GM21423 (cell line): Measurements from ENCODE around the gene EPHA3.

Experiments
- ATAC-seq: cut with Tn5 transposase; IDR thresholded peaks from one replicate; pipeline ENCODE4 v1.9.1; 2021; ENCODE audit warnings: mild to moderate bottlenecking, moderate library complexity; ENCODE audit not compliant: unreplicated experiment

Gene EPHA3

GRCh38 chr3:89434621-89435380 is 327.4 kb downstream of the EPHA3 start:
- ATAC-seq: no peak

- no peak for ATAC-seq
Observed at GRCh38 chr3:89436846-89437245, 329.4 kb downstream of the EPHA3 start.

- no peak for ATAC-seq
Observed at GRCh38 chr3:89440386-89440785, 333.0 kb downstream of the EPHA3 start.

DNA sequence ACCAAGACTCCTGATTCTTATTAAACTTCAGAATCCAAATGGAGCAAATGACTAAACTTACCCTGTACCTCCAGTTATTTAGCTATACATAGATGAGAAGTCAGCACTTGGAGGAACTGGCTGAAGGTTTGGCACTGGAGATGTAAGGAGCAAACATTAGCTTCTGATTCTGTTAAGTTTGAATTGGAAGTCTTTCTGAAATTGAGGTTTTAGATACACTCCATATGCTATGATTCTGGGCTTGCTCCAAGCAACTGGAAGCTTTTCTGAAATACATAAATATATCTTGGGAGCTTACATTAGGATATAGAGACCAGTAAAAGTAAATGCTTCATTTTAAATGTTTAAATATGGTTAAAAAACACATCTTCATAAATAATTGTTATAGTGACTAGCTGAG is 333.7 kb downstream of the EPHA3 start:
- no peak for ATAC-seq

DNA sequence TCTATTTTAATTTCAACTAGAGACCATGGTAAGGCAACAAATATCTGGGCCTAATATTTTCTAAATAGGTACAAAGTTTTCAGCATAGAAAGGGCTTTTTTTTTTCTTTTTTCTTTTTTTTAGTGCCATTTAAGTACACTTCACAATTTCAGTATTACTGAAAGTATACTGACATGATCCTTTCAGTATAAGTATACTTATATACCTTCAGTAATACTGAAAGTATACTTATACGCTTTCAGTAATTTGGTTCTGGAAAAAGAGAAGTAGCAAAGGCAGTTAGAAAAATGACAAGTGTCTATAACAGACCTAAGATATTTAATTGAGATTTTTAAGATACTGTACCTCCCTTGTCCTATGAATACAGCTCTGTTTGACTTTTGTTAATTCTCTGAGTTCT is 339.2 kb downstream of the EPHA3 start:
- ATAC-seq: no peak

GRCh38 chr3:89447243-89447642 is 339.8 kb downstream of the EPHA3 start:
- ATAC-seq: no peak

DNA sequence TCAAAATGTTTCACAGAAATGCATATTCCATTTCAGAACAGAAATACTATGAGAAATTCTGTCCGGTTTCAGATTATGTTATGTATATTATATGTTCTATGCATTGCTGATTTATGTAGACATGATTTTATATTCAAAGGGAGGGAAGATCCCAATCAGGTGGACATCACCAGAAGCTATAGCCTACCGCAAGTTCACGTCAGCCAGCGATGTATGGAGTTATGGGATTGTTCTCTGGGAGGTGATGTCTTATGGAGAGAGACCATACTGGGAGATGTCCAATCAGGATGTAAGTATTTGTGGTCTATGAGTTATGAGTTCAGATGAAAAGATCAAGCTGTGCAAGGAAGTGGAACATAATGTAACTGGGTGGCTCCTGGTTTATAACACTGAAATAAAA is 341.7 kb downstream of the EPHA3 start:
- no peak for ATAC-seq

DNA sequence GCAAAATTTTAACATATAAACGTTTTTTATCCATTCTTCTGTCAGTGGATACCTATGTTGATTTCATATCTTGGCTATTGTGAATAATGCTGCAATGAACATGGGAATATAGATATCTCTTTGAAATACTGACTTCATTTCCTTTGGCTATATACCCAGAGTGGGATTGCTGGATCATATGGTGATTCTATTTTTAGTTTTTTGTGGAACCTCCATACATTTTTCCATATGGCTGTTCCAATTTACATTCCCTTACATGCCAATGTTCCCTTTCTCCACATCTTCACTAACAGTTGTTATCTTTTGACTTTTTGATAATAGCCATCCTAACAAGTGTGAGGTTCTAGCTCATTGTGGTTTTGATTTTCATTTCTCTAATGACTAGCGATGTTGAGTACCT is 344.6 kb downstream of the EPHA3 start:
- no peak for ATAC-seq

GRCh38 chr3:89455240-89455639 is 347.8 kb downstream of the EPHA3 start:
- ATAC-seq: no peak

GRCh38 chr3:89467898-89468363 is 360.5 kb downstream of the EPHA3 start:
- no peak for ATAC-seq

- no peak for ATAC-seq
Observed at GRCh38 chr3:89472101-89472500, 364.7 kb downstream of the EPHA3 start.

GRCh38 chr3:89474333-89475130 is 367.1 kb downstream of the EPHA3 start:
- no peak for ATAC-seq

DNA sequence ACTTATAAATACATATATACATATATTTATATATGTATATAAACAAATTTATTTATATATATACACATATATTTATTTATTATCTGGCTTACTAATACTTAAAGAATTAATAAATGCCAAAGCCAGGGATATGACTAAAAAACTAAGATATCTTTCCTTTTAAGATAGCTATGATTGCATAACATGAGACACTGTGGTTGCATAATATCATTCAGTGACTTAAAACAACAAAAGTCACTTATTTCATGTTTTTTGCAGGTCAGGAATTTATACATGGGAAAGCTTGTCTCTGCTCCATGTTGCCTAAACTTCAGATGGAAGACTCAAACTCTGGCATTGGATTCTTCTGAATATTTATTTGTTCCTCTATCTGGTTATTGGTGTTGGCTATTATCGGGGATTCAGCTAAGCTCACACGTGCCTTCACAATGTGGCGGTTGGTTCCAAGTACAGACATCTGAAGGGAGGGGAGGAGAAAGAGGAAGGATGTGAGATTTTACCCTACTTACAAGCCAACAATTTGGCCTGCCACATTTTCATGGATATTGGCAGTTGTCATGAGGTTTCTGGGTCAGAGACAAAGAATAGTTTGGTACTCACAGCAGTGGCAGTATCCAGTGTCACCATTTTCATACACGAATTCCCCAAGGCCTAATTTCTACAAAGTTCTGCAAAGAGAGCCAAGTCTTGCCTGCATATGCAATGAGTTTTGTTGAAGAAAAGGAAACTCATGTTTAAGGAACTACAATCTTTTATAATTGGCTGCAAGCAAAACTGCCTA is 381.6 kb downstream of the EPHA3 start:
- ATAC-seq: no peak

DNA sequence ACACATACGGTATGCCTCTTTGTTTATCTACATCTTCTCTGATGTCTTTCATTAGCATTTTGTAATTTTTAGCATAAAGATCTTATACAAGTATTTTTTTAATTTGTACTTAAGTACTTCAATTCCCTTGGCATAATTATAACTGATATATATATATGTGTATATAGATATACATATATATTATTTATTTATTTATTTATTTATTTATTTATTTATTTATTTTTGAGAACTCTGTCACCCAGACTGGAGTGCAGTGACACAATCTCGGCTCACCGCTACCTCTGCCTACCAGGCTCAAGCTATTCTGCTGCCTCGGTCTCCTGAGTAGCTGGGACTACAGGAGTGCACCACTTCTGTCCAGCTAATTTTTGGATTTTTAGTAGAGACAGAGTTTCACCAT is 382.7 kb downstream of the EPHA3 start:
- no peak for ATAC-seq

- ATAC-seq: no peak
Observed at GRCh38 chr3:89494734-89495133, 387.3 kb downstream of the EPHA3 start.

GRCh38 chr3:89503891-89504391 is 396.5 kb downstream of the EPHA3 start:
- no peak for ATAC-seq

GRCh38 chr3:89504432-89504831 is 397.0 kb downstream of the EPHA3 start:
- no peak for ATAC-seq

DNA sequence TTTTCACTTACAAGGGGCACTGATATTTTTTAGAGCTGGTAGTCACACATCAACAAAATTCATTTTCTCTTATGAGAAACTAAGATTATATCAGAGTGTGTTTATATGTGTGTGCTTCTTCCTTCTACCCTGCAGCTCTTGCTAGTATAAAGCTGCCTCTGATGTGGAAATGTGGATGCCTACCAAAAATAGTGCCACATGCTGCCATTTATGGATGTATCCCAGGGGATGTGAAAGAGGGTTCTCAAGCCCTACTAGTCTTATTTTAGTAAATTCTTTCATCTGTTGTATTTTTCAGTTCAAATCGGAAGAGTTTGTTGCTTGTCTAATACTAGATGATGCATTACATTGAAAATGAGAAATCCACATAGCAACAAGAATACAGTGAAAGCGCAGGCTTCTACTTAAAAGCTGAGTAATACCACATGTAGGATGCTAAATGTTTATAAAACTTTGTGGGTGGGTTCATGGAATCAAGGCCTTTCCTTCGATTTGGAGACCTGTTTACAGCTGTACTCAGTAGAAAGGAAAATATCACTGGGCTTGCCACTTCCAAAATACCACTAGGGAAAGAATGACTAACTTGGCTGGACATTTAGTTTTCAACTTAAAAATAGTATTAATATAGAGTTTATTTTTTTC is 399.2 kb downstream of the EPHA3 start:
- no peak for ATAC-seq

DNA sequence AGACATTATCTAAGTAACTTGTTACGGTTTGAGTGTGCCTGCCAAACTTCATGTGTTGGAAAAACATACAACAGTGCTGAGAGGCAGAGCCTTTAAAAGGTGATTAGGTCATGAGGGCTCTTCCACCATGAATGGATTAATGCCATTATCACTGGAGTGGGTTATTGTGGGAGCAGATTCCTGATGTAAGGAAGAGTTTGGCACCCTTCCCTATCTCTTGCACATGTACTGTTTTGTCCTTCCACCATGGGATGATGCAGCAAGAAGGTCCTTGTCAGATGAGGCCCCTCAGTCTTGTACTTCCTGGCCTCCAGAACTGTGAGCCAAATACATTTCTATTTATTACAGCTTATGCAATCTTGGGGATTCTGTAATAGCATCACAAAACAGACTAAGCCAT is 413.9 kb downstream of the EPHA3 start:
- ATAC-seq: no peak

- ATAC-seq: no peak
Observed at GRCh38 chr3:89522155-89522554, 414.7 kb downstream of the EPHA3 start.

- no peak for ATAC-seq
Observed at GRCh38 chr3:89525609-89526008, 418.2 kb downstream of the EPHA3 start.
